GM11168 (cell line): ENCODE measurements around the gene GFM2.
"Not testable (repeated sequence)": the region's sequence is repeated elsewhere in the genome, so short reads cannot be mapped to it uniquely, and the experiment has no call there.

Experiments
- in situ Hi-C: fragments of 300-500 bp; cut with MboI; formaldehyde crosslinking; loops from one replicate; pipeline ENCODE4 v1.12.0; 2022; ENCODE audit warnings: low sequenced_read_pairs; ENCODE audit not compliant: unreplicated experiment

GFM2 gene

GRCh38 chr5:74722271-74722670, 44.6 kb downstream of the GFM2 start:
- in situ Hi-C loops = no loop called here

GRCh38 chr5:74717596-74717995, 49.3 kb downstream of the GFM2 start:
- in situ Hi-C loops = no loop called here

- in situ Hi-C loops = no loop called here
Observed at GRCh38 chr5:74693191-74693590, 73.7 kb downstream of the GFM2 start.

- in situ Hi-C loops = no loop called here
Observed at GRCh38 chr5:74686962-74687751, 79.8 kb downstream of the GFM2 start.

- in situ Hi-C loops = no loop called here
Observed at GRCh38 chr5:74685979-74686631, 80.8 kb downstream of the GFM2 start.

GRCh38 chr5:74684900-74685851, 81.7 kb downstream of the GFM2 start, which contains the start of gene HEXB:
TSS of gene HEXB (plus strand) at chr5:74685233. CDS start at chr5:74685261, 28 bp downstream.
- in situ Hi-C loops = no loop called here

- in situ Hi-C loops = no loop called here
Observed at GRCh38 chr5:74679966-74680365, 87.0 kb downstream of the GFM2 start.

GRCh38 chr5:74679300-74679699, 87.6 kb downstream of the GFM2 start:
- in situ Hi-C loops = not testable (repeated sequence)

GRCh38 chr5:74678123-74678522, 88.8 kb downstream of the GFM2 start:
- in situ Hi-C loops = not testable (repeated sequence)

- in situ Hi-C loops = not testable (repeated sequence)
Observed at GRCh38 chr5:74676466-74676865, 90.5 kb downstream of the GFM2 start.

- in situ Hi-C loops = no loop called here
Observed at GRCh38 chr5:74673011-74673790, 93.7 kb downstream of the GFM2 start.

- in situ Hi-C loops = no loop called here
Observed at GRCh38 chr5:74672215-74672877, 94.6 kb downstream of the GFM2 start.
